ENCODE results near the gene DAB2IP.
"Not testable (repeated sequence)": the region's sequence is repeated elsewhere in the genome, so short reads cannot be mapped to it uniquely, and the experiment has no call there.

The DAB2IP gene

DNA sequence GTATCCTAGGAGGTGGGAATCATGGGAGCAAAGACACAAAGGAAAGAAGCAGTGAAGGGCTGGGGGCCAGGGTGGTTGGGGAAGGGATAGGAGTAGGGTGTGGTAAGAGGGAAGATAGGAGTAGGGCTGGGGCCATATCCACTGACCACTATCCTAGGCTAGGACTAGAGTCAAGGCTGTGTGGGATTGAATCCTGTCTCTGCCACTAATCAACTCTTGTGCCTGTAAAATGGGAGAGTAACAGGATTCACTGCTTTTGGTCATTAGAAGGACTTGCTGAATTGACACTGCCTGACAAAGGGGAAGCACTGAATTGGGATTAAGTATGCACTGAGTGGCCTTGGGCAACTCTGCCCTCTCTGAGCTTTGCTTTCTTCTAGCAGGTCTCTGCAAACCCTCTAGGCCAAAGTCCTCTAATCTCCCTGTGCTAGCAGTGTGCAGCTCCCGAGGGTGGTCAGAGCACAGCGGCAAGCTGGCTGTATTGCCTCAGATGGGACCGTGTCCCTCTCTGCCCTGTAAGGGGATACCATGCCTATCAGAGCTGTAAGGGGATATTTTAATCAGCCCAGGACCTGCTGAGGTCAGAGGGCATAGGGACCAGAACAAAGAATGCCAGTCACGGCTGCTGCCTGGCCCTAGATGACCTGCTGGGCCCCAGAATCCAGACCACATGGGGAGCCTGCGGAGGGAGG is 12.4 kb upstream of the DAB2IP start:
- H3K4me3 ChIP-seq (ENCODE audit: low read depth, low read length) = no peak overlapping the region
- no peak for TF ChIP-seq CTCF (conservative IDR thresholded peaks at IDR 0.05; ENCODE audit: low read depth, low read length)
- no peak for DNase-seq (ENCODE audit: low read depth)

GRCh38 chr9:121639619-121640018 is 11.8 kb upstream of the DAB2IP start:
- H3K4me3 ChIP-seq (ENCODE audit: low read depth, low read length) = no peak overlapping the region
- no peak for DNase-seq (ENCODE audit: low read depth)
- TF ChIP-seq CTCF (conservative IDR thresholded peaks at IDR 0.05; ENCODE audit: low read depth, low read length) = no peak

DNA sequence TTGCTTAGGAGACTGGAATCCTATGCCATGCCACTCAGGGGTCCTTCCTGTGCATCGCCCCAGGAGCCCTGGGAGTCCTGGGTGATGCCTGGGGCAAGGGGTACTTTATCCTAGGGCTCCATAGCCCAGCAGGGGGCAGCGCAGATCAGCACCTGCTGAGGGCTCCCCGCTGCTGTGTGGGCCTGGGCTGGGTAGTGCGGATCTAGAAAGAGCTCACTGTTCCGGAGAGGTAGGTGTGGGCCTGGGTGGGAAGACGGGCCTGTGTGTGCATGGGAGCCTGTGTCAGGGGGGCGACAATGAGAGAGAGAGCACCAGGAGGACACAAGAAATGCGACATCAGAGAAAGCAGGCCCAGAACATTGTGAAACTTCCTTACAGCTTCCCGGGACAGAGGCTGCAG is 11.4 kb upstream of the DAB2IP start:
- TF ChIP-seq CTCF (conservative IDR thresholded peaks at IDR 0.05; ENCODE audit: low read depth, low read length) = peak; percentile 65
- peak; percentile 27 for DNase-seq (ENCODE audit: low read depth)
- no peak overlapping the region for H3K4me3 ChIP-seq (ENCODE audit: low read depth, low read length)

DNA sequence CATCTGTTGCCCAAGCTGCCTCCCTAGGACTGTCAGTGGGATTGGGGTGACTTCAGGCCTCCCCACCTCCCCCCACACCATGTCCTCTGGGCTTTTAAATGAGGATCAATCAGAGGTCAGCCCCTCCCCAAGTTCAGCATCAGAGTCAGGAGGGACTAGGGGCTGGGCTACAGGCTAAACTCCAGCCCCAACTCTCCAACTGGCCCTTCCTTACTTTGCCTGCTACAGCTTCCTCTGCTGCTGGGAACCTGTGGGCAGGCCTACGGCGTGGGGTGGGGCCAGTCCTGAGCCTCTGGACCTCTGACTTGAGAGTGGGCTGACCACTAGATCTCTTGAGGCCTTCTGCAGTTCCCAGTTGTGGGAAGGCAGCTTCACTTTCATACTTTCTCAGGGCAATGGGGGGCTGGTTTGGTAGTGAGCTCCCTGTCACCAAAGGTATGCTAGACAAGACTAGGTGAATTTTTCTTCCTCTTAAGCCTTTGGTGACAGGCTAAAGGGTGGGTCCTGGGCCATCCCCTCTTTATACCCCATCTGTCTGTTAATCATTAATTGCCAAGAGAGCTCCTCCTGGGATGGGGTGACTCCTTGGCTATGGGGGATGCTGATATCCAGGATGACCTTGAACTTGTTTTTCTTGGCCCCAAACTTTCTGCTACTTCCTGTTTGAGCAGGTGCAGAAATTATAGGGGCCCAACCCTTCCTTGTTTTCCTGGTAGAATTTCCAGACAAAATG is 10.8 kb upstream of the DAB2IP start:
- no peak for TF ChIP-seq CTCF (conservative IDR thresholded peaks at IDR 0.05; ENCODE audit: low read depth, low read length)
- H3K4me3 ChIP-seq (ENCODE audit: low read depth, low read length) = no peak overlapping the region
- no peak for DNase-seq (ENCODE audit: low read depth)

DNA sequence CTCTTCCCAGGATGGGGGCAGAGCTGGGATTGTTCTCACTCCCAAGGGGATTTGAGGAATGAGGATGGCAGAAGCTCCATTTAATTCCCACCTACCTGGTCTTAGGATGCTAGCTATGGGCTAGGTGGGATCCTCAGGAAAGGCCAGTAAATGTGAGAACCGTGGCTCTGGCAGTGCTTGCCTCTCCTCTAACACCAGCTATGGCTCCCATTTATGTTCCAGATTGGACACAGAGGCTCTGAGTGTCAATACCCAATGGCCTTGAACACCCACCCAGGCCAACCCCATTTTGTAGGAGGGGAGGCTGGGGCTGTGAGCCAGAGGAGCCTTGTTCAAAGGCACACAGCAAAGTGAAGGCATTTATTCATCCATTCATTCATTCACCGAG is 10.2 kb upstream of the DAB2IP start:
- DNase-seq (ENCODE audit: low read depth) = no peak
- no peak overlapping the region for H3K4me3 ChIP-seq (ENCODE audit: low read depth, low read length)
- no peak for TF ChIP-seq CTCF (conservative IDR thresholded peaks at IDR 0.05; ENCODE audit: low read depth, low read length)

GRCh38 chr9:121642758-121643157 is 8.7 kb upstream of the DAB2IP start:
- TF ChIP-seq CTCF (conservative IDR thresholded peaks at IDR 0.05; ENCODE audit: low read depth, low read length) = no peak
- no peak for DNase-seq (ENCODE audit: low read depth)
- H3K4me3 ChIP-seq (ENCODE audit: low read depth, low read length) = no peak overlapping the region

DNA sequence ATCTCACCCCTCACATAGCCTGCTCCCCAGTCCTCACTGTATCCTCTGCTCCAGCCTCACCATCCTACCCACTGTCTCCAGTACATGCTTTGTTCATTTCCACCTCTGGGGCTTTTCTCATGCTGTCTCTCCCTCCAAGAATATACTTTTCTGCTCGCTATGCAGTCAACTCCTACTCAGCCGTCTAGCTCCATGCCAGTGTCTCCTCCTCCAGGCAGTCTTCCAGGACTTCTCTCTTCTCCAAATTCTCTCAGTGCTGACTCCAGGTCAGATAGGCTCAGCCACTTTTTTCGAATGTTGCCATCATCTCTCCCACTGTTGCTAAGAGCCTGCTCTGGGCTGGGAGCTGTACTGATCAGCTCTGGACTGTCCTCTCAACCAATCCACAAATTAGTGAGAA is 8.0 kb upstream of the DAB2IP start:
- DNase-seq (ENCODE audit: low read depth) = no peak
- no peak for TF ChIP-seq CTCF (conservative IDR thresholded peaks at IDR 0.05; ENCODE audit: low read depth, low read length)
- no peak overlapping the region for H3K4me3 ChIP-seq (ENCODE audit: low read depth, low read length)

- DNase-seq (ENCODE audit: low read depth); H3K4me3 ChIP-seq (ENCODE audit: low read depth, low read length): not testable (repeated sequence)
Observed at GRCh38 chr9:121644040-121644439, 7.4 kb upstream of the DAB2IP start.

All from choroid plexus epithelial cell (primary cell).